Keratinocyte (primary cell): Measurements from ENCODE around the gene C1orf52.

ENCODE experiments used
- EZH2 ChIP-seq: IDR thresholded peaks from one replicate; pipeline ENCODE4 v1.6.1; 2012; ENCODE audit warnings: inconsistent platforms, mild to moderate bottlenecking, low read length, moderate library complexity
- TF ChIP-seq, protein P1 (sequence below), 3 experiments: IDR thresholded peaks in 1 of 3; conservative IDR thresholded peaks in 1 of 3; optimal IDR thresholded peaks in 1 of 3; 2 replicates in 2 of 3; 3 replicates in 1 of 3; pipeline versions ENCODE3 to v1.5.1; 2011; ENCODE audit warnings: low read length in 3 of 3, mild to moderate bottlenecking in 3 of 3, moderate library complexity in 2 of 3, control low read depth in 1 of 3, inconsistent platforms in 1 of 3; ENCODE audit not compliant: insufficient read depth in 2 of 3; ENCODE audit errors: extremely low read depth in 1 of 3

DNA sequence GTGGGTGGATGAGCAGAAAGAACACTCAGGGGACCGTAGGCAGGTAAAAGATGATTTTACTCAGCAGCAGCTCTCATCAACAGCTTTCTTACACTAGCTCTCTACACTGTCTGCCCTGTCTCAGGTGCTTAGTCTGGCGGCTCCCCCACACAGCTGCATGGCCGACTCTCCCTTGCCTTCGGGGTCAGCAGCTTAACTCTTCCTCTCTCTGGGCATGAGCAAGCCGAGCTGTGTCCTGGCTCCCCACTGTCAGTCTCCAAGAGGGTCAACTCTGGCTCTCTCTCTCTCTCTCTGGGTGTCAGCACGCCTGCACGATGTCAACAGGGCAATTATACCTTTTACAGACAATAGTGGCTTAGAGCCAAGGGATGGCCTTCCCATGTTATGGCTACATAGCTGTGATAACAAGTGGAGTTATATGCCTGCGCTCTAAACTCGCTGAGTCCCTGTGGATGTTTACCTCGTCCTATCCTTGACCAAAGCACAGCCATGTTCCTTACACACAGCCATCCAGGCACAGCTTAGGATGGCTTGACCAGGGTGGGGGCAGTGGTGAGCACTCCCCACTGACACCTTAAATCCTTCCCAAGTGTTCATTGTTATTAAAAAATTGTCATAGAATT is 20.1 kb upstream of the C1orf52 start:
- TF ChIP-seq, protein P1, sequence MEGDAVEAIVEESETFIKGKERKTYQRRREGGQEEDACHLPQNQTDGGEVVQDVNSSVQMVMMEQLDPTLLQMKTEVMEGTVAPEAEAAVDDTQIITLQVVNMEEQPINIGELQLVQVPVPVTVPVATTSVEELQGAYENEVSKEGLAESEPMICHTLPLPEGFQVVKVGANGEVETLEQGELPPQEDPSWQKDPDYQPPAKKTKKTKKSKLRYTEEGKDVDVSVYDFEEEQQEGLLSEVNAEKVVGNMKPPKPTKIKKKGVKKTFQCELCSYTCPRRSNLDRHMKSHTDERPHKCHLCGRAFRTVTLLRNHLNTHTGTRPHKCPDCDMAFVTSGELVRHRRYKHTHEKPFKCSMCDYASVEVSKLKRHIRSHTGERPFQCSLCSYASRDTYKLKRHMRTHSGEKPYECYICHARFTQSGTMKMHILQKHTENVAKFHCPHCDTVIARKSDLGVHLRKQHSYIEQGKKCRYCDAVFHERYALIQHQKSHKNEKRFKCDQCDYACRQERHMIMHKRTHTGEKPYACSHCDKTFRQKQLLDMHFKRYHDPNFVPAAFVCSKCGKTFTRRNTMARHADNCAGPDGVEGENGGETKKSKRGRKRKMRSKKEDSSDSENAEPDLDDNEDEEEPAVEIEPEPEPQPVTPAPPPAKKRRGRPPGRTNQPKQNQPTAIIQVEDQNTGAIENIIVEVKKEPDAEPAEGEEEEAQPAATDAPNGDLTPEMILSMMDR (optimal IDR thresholded peaks at IDR 0.05 in 1 of 3, IDR thresholded peaks at IDR 0.05 in 1 of 3, conservative IDR thresholded peaks at IDR 0.05 in 1 of 3; ENCODE audit: extremely low read depth in 1 of 3, insufficient read depth in 2 of 3, low read length in 3 of 3): no peak
- no peak for TF ChIP-seq EZH2
